SK-N-MC (cell line): ENCODE data around the gene DDI1.

Experiments used
- EZH2 ChIP-seq: fragments of 200-600 bp; sonication (generic); IDR thresholded peaks from one replicate; pipeline ENCODE4 v1.6.1; 2017; ENCODE audit warnings: antibody characterized with exemption
- POLR2AphosphoS5 ChIP-seq: IDR thresholded peaks from 2 replicates; pipeline ENCODE4 v1.6.1; 2012; ENCODE audit warnings: mild to moderate bottlenecking, low read depth, low read length, borderline replicate concordance

- TF ChIP-seq EZH2 (no peak), POLR2AphosphoS5 (no peak)
Measured at GRCh38 chr11:104001561-104002056, 34.8 kb upstream of the DDI1 start.
